Retinal pigment epithelial cell (primary cell): ENCODE results near the gene USP34.

Experiments
- DNase-seq: peaks from one replicate; pipeline ENCODE4 v3.0.0-alpha.2; 2010; ENCODE audit warnings: low read depth
- H3K4me3 ChIP-seq: 2 replicates; pipeline ENCODE4 v1.5.1; 2011; ENCODE audit warnings: mild to moderate bottlenecking, low read length, control low read depth, moderate library complexity
- CTCF ChIP-seq: conservative IDR thresholded peaks from 2 replicates; pipeline ENCODE4 v1.5.1; 2011; ENCODE audit warnings: low read depth, low read length, control low read depth, inconsistent platforms

USP34 gene

DNA sequence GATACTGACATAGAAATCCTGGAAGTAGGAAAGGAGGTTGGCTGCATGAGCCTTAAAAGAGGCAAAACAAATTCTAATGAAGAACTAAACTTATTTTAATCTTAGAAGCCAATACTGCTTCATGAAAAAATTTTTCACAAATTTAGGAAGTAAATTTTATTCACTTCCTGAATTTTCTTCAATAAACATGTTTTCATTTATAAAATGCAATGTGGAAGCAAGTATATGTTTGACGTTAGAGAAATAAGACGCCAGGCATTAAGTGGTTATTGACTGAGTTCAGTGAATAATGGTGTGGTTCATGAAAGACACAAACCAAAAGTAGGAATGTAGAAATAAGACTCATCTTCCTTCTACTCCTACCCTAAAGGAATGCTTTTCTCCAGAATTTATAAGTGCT lies 136.4 kb downstream of the USP34 start:
- no peak overlapping the region for H3K4me3 ChIP-seq
- no peak for TF ChIP-seq CTCF
- no peak for DNase-seq

DNA sequence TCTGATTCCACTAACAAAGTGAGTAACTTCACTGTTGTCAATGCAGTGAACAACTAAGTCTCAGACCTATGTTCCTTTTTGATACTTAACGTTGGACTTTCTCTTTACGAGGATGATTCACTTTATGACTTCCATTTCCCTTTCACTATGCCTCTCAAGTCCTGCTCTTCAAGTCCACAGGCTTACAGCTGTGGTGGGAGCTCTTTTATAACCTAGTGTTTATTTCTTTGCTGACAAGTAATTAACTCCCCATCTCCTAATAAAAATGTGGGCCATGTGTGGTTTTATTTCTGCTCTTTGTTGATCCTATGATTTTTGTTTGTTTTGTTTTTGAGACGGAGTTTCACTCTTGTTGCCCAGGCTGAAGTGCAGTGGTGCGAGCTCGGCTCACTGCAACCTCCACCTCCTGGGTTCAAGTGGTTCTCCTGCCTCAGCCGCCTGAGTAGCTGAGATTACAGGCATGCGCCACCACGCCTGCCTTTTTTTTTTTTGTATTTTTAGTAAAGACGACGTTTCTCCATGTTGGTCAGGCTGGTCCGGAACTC lies 142.1 kb downstream of the USP34 start:
- no peak for DNase-seq
- H3K4me3 ChIP-seq: no peak overlapping the region
- TF ChIP-seq CTCF: no peak

- H3K4me3 ChIP-seq: no peak overlapping the region
- no peak for DNase-seq
Measured at GRCh38 chr2:61327173-61327572, 143.7 kb downstream of the USP34 start.

GRCh38 chr2:61326423-61326822 lies 144.5 kb downstream of the USP34 start:
- H3K4me3 ChIP-seq: no peak overlapping the region
- no peak for TF ChIP-seq CTCF
- DNase-seq: no peak

More at GRCh38 chr2:61327173-61327572, 143.7 kb downstream of the USP34 start:
- TF ChIP-seq CTCF: no peak

DNA sequence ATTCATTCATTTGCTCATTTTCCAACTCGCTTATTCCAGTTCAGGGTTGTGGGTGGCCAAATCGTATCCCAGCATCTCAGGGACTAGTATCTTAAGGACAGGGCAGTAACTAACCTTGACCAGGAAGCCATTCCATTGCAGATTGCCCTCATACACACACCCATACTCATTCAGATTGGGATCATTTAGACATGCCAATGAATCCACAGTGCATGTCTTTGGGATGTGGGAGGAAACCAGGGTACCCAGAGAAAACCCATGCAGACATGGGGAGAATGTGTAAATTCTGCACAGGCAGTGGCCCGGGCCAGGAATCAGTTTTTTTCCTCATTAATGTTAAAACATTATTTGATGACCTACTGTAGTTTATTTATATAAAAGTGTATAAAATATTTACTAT lies 150.7 kb downstream of the USP34 start:
- DNase-seq: no peak
- TF ChIP-seq CTCF: no peak
- H3K4me3 ChIP-seq: no peak overlapping the region

- no peak for DNase-seq
- no peak overlapping the region for H3K4me3 ChIP-seq
- TF ChIP-seq CTCF: no peak
Measured at GRCh38 chr2:61318553-61318952, 152.3 kb downstream of the USP34 start.

GRCh38 chr2:61295981-61296380 lies 174.9 kb downstream of the USP34 start:
- no peak overlapping the region for H3K4me3 ChIP-seq
- no peak for TF ChIP-seq CTCF

More at GRCh38 chr2:61295981-61296380, 174.9 kb downstream of the USP34 start:
- DNase-seq: no peak
